HG03175 (cell line): Measurements from ENCODE around the gene NELL2.
"Not testable (repeated sequence)": the region's sequence is repeated elsewhere in the genome, so short reads cannot be mapped to it uniquely, and the experiment has no call there.

Experiments
- ATAC-seq: cut with Tn5 transposase; IDR thresholded peaks from one replicate; pipeline ENCODE4 v1.9.1; 2021; ENCODE audit warnings: mild to moderate bottlenecking, moderate library complexity; ENCODE audit not compliant: unreplicated experiment

The NELL2 gene

GRCh38 chr12:44703182-44703910 lies 172.8 kb downstream of the NELL2 start:
- no peak for ATAC-seq

- ATAC-seq: no peak
Measured at GRCh38 chr12:44697511-44697910, 178.6 kb downstream of the NELL2 start.

- no peak for ATAC-seq
Measured at GRCh38 chr12:44696542-44696941, 179.6 kb downstream of the NELL2 start.

GRCh38 chr12:44694017-44694416 lies 182.1 kb downstream of the NELL2 start:
- ATAC-seq: no peak

DNA sequence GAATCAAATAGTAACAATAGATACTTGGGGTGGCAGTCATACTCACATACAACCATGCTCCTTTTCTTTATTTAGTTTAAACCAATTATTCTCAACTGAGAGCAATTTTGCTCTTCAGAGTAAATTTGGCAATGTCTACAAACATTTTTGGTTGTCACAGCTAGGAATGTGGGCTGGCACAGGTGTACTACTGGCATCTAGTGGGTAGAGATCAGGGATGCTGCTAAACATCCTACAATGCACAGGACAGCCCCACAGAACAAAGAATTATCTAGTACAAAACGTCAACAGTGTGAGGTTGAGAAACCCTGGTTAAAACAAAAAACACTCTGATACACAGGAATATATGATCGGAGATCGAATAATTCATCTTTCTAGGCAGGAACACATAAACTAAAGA lies 186.5 kb downstream of the NELL2 start:
- no peak for ATAC-seq

DNA sequence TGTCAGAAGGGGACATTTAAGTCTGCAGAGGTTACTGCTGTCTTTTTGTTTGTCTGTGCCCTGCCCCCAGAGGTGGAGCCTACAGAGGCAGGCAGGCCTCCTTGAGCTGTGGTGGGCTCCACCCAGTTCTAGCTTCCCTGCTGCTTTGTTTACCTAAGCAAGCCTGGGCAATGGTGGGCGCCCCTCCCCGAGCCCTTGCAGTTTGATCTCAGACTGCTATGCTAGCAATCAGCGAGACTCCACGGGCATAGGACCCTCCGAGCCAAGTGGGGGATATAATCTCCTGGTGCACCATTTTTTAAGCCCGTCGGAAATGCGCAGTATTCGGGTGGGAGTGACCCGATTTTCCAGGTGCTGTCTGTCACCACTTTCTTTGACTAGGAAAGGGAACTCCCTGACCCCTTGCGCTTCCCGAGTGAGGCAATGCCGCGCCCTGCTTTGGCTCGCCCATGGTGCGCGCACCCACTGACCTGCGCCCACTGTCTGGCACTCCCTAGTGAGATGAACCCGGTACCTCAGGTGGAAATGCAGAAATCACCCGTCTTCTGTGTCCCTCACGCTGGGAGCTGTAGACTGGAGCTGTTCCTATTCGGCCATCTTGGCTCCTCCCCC lies 189.2 kb downstream of the NELL2 start:
- not testable (repeated sequence) for ATAC-seq

- ATAC-seq: no peak
Measured at GRCh38 chr12:44677724-44678123, 198.4 kb downstream of the NELL2 start.

DNA sequence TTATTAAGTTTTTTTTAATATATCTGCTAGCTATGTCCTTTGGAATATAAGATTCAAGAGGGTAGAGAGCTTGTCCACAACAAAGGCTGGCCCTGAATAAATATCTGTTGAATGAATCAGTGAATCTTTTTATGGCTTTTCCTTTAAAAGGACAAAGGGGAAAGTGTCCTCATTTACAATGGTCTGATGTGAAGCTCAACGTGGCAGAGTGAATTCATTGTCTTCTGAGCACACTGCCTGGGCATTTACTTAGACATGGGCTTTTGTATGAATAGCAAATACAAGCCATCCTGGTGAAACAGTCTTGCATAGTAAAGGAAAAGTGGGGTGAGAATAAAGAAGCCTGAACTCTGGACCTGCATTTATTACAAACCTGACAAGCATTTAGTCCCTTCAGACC lies 201.2 kb downstream of the NELL2 start:
- ATAC-seq: no peak

- no peak for ATAC-seq
Measured at GRCh38 chr12:44673811-44674210, 202.3 kb downstream of the NELL2 start.

- no peak for ATAC-seq
Measured at GRCh38 chr12:44672042-44672441, 204.1 kb downstream of the NELL2 start.

DNA sequence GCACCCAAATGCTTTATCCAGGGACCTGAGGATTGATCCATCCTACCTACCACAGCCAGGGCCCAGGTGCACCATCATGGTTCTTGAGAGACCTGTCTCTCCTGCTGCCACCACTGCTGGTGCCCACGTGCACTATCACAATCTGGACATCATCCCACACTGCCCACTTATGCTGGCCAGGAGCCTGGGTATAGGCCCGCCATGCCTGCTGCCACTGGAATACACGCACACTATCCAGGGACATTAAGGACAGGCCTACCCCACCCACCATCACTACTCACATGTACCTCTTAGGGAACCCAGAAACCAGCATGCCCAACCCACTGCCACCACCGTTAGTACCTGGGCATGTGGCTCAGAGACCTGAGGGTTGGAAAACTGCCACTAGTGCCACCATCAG lies 207.7 kb downstream of the NELL2 start:
- no peak for ATAC-seq

DNA sequence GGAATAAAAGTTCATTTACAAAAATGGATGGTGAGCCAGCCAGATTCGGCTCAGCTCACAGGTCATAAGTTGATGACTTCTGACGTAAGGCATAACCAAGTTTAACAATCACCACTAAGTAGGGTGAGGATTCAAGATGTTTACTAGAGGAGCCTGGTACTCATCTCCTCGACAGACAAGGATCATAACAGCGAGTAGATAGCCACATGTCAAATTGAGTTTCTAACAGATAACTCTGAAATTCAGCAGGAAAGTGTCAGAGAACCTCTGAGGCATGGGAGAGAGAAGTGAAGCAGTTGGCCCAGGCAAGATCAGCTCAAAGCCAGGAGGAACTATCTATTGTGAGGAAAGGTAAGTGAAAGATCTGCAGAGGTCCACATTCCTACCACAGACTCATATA lies 208.7 kb downstream of the NELL2 start:
- ATAC-seq: no peak

GRCh38 chr12:44663291-44663690 lies 212.8 kb downstream of the NELL2 start:
- ATAC-seq: no peak

DNA sequence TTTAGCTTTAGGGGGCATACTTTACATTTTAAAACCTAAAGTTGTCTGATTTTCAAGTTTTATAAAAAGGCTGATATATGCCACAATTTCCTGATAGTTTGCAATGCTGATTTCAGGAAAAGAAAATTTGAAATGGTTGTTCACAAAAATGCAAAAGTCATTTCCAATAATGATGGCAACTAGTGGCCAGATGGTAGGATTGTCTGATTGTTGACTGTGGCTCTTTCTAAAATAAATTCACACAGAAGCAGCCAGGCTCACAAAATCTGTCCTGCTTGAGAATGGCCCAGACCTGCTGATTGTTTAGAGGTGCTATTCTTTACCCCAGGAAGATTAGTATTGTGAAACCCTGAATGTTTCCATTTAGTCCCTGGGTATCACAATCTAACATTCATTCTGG lies 220.3 kb downstream of the NELL2 start:
- ATAC-seq: no peak

- ATAC-seq: no peak
Measured at GRCh38 chr12:44654646-44655639, 221.2 kb downstream of the NELL2 start.

GRCh38 chr12:44653861-44654527 lies 222.1 kb downstream of the NELL2 start:
- no peak for ATAC-seq

DNA sequence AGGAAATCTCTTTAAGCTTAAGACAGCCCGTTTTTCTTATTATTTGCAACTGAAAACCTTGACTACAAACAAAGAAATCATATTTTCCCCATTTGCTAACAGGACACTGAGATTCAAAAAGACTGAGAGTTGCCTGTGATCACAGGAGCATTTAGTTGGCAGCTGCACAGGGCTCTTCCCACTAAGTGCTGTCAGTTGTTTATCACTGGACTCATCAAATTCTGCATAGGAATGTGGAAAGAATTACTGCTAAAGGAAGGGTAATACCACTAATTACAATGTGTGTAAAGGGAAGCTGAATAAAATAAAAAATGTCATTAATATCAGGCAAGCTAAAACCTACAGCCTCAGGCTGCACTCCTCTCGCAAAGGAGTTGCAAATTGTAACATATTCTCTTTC lies 226.4 kb downstream of the NELL2 start:
- no peak for ATAC-seq

- ATAC-seq: no peak
Measured at GRCh38 chr12:44647917-44648690, 228.0 kb downstream of the NELL2 start.

DNA sequence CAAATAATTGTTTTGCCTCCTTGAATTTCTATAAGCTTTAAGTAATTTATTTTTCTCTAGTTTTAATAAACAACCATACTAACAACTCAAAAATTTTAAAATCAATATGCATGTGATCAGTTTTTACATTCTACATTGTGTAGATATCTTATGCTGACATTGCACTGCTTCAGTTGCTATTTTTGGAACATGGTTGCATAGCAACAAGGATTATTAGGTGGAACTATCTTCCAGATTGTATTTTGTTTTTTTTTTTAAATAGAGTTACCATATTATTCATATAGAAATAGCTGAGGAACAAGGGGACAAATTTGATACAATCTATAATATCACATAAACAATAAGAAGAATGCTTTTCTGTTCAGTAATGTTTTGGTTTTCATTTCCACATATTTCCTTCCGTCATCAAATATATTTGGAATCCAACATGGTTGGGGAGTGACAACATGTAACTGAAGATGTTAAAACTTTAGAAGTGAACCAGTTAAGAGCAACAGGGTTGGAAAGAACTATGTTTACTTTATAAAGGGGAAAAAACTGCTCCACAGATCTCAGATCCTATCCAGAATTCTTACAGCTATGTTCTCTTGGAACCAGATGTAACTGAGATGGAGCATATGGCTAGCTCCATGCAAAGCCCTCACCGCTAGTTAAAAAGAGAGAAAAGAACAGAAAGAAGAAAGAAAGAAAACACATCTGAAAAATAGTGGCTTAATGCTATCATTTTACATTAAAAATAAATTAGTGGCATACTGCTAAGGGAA lies 235.5 kb downstream of the NELL2 start:
- no peak for ATAC-seq

GRCh38 chr12:44637875-44638274 lies 238.2 kb downstream of the NELL2 start:
- ATAC-seq: no peak
